DND-41 (cell line): Measurements from ENCODE around the gene NOP10.

Experiments used
- CTCF ChIP-seq: IDR thresholded peaks from 2 replicates; pipeline ENCODE4 v1.5.1; 2012; ENCODE audit warnings: borderline replicate concordance, low read length, moderate library complexity, mild to moderate bottlenecking; ENCODE audit not compliant: poor library complexity, severe bottlenecking; ENCODE audit errors: extremely low read depth
- EZH2 ChIP-seq: IDR thresholded peaks from 3 replicates; pipeline ENCODE4 v1.6.1; 2012; ENCODE audit warnings: borderline replicate concordance, low read depth, mild to moderate bottlenecking, moderate library complexity, low read length, inconsistent platforms; ENCODE audit not compliant: severe bottlenecking

GRCh38 chr15:34365091-34365825 is 22.3 kb upstream of the NOP10 start:
- no peak for TF ChIP-seq EZH2
- no peak for TF ChIP-seq CTCF
